Measurements from ENCODE around the gene CAMKMT.

CAMKMT gene

DNA sequence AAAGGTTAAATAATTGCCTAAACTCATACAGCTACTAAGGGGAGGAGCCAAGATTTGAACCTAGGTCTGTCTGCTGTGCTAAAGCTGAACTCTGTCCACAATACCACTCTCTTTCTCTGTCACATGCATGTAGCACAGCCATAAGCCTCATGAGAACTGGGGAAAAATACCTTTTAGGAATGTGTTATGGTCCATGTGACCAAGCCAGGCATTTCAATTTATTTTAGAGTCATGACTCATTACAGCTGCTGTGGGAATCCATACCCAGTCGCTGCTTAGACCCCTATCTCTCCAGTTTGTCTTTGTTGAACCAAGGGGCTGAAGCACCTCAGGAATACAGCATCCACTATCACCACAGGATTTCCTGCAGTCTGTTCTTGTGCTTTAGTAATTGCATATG is 379.8 kb downstream of the CAMKMT start:
- DNase-seq (ENCODE audit: low read depth in 2 of 2): no peak

DNA sequence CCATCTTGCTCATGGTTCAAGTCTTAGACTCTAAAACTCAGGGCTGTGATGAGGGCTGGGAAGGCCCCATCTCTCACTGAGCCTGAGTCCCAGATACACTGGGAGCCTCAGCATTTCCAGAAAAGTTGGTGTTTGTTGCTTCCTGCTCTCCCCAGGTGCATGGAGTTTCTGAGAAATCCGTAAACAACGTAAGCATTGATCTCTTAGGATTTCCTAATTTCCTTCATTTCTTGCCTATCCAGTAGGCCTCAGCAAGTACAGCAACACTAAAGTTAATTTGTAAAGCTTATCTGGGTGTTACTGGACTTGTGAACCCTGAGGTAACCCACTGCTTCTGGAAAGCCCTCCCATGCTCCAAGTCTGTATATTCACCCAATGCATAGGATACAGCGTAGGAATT is 380.3 kb downstream of the CAMKMT start:
- DNase-seq (ENCODE audit: low read depth in 2 of 2): no peak

DNA sequence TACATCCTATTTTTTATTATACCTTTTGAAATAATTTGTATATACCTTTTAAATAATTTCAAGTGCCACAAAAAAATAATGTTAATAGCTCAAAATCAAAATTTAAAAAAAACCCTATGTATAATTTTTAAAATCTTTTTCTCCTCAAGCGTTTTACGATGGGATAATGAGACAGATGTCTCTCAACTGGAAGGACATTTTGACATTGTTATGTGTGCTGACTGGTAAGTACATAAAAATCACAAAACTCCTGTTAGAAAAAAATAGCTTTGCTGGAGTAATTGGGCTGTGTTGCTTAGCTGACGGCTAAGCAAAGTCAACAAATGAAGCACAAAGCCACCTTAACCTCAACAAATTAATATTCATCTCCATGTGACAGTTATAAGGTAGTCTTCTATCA is 381.7 kb downstream of the CAMKMT start:
- DNase-seq (ENCODE audit: low read depth in 2 of 2): no peak

DNA sequence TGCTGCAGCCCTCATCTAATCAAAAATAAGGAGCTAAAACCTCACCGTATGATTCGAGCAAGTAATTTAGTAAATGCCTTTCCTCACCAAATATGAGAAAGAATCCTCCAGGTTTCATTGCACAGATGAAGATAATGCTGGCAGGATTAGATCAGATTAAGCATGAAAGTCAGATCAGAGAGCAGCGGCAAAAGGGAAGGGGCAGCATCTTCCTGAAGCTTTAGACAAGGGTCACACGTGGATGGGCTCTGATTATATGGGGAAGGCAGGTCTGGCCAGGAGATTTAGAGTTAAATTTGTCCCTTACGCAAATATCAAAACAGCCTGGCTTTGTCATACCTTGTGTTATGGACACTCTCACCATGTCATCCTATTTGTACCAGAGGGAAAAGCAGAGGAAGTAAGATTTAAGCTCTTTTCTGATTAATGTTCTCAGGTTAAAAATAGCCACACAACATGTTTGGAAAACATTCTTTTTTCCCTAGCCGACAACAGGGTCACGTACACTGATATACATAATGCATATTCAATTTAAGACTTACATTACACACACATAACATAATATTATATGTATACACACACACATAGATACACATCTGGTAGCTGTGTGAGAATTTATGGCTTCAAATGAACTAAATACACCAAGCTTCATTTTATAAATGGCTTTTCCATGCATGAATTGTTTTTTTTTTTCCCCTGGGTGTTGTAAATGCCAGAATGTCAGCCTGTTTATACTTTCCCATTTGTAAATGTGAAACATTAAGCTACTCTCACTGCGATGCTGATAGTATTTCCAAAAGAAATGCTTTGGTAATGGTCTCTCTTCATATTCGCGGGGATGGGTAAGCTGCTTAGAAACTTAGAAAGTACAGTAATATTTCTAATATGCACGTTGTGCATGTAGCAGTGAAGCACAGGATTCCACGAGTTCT is 383.5 kb downstream of the CAMKMT start:
- DNase-seq (ENCODE audit: low read depth in 2 of 2): no peak

DNA sequence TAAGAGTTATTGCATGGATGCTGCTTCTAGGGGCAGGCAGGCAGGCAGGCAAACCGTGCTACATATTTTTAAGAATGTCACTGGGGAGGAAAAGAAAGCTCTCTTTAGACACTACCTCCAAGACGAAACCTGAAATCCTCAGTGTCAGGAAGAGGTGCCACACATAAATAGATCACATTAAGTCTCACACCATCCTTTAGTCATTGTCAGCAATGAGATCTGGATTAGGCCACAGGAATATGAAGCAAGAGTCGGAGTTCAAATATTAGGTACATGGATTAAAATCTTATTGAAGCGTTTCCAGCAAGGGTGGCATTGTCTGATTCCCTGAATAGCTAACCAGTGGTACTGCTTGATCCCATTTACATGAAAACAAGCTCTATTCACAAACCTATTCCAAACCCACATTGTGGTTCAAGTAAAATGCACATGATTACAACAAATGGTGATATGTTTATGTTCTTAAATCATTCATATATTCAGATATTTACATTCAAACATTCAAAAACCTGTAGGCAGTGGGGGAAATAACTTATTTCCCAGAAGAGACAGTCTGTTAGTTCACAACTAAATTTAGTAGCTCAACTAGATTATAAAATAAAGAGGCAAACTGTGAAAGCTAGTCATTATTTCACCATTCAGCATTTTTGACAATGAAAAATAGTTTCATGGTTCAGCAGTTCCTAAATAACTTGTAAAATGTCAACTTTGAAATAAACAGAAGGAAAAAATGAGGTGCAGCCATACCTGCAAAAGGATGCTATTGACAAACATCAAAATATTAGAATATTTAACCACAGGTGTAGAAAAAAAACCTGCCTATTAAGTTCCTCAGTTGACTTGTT is 384.4 kb downstream of the CAMKMT start:
- no peak for DNase-seq (ENCODE audit: low read depth in 2 of 2)

DNA sequence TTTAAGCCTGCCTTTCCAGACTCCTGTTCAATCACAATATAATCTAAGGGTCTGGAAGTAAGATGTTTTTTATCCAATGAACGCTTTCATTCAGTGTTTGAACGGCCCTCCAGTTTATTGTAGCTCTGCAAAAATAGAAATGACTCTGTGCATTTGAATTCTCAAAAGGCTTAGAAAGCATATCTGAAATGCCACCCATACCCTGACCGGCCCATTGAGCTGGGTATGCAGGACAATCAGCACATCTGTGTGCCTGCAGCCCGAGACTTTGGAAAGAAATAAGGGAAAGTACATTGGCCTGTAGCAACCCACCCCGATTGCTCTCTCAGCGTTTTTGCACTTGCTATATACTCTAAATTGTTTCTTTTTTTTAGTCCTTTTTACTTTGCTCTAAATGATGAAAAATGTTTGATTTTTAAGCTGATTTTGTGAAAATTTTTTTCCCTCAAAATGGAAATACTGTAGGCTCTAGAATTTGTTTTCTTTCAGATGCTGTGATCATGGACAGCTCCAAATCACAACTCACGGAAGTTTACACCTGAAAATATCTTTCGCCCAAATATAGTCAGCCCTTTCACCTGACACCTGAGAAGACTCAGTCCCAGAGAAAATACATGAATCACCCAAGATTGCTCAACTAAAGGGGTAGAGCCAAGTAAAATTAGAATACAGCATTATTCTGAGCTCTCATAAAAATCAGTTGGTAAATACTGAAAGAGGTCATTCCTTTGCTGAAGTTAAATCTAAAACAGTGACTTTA is 385.3 kb downstream of the CAMKMT start:
- DNase-seq (ENCODE audit: low read depth in 2 of 2): no peak

DNA sequence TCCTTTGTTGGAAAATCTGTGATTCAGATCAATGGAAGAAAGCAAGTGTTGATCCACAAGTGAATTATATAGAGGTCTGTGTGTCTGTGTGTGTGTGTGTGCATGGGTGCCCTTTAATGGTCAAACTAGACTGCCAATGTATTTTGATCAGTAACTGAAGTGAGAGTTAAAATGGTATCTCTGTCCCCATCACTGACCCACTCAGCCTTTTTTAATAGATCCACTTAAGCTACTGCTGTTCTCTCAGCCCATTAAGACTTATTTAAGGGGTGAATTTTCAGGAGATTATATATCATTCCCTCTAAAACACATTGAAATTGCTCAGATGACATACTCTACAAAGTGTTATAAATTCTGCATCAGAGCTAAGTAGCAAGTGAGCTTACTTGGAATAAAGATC is 386.0 kb downstream of the CAMKMT start:
- no peak for DNase-seq (ENCODE audit: low read depth in 2 of 2)

DNA sequence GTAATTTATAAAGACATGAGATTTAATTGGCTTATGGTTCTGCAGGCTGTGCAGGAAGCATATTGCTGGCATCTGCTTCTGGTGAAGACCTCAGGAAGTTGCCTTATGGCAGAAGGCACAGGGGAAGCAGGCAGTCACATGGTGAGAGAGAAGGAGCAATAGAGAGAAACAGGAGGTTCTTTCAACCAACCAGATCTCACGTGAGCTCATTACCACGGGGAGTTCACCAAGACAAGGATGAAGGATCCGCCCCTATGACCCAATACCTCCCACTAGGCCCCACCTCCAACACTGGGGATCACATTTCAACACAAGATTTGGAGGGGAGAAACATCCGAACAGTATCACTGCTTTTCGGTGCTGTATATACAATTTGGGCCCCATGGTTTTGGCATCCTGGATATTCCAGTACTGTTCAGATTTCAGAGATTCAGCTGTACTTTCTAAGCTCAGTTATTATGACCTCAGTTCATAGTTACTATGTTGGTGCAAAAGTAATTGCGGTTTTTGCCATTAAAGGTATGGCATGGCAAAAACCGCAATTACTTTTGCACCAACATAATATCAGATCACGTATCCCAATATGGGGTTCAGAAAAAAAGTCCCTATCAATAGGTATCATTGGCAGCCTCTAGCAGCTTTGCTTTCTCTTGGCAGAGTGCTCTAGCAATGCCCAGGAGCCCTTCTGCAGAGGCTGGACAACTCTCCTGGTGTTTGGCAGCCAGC is 390.2 kb downstream of the CAMKMT start:
- DNase-seq (ENCODE audit: low read depth in 2 of 2): no peak

DNA sequence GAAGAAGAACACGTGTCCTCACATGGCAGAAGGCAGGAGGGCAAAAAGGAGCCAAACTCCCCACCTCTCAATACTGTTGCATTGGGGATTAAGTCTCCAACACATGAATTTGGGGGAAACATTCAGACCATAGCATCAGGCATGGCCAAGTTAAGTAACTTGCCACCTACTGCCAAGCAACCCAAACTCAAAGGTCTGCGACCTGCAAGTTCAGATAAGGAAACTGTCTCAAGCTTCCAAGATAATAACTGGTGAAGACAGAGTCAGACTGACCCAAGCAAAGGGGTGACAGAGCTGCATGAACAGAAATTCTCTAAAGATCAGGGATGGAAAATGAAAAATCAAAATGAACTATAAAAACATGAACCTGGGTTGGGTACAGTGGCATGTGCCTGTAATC is 391.0 kb downstream of the CAMKMT start:
- no peak for DNase-seq (ENCODE audit: low read depth in 2 of 2)

DNA sequence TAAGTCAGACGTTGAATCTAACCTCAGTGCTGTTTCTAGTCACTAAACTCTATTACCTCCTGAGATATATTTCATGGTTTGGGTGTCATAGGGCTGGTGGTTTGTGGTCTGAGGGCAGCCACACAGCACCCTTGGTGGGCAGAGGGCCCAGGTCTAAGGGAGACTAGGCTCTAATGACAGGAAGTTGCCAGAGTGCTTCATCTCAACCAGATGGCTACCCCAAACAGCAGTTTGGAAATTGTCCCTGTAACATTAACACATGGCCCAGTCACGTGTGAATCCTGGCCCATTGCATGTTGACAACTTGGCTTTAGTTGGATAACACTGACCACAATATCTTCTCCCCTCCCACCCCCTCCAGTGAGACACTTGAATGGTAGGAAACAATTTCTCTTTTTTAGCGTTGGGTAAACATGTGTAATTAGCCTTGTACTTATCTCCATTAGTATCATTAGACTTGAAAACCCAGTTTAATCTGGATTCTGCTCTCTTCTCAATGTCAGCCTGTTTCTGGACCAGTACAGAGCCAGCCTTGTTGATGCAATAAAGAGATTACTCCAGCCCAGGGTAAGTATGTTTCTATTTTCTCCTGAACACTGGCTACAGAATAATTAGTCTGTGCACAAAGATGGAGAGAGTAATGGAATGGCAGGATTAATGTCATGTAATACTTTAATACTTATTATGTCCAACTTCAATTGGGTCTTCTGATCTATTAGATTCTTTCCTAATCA is 392.0 kb downstream of the CAMKMT start:
- DNase-seq (ENCODE audit: low read depth in 2 of 2): no peak

DNA sequence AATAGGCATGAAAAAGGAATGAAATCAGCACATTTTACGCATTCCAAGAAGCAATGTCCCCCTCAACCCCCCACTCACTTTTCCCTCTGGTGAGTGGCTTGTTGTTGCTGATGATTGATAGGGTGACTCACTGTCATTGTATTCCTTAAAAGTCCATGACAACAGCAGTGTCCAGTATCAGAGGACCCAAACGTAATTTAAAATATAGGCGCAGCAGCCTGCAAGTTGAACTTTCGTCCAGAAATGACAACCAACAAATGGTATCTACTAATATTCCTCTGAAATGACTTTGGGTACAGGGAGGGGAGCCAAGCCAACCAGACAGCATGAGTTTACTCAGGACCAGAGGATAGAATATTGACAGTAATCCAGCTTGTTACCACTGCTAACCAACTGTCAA is 396.8 kb downstream of the CAMKMT start:
- no peak for DNase-seq (ENCODE audit: low read depth in 2 of 2)

DNA sequence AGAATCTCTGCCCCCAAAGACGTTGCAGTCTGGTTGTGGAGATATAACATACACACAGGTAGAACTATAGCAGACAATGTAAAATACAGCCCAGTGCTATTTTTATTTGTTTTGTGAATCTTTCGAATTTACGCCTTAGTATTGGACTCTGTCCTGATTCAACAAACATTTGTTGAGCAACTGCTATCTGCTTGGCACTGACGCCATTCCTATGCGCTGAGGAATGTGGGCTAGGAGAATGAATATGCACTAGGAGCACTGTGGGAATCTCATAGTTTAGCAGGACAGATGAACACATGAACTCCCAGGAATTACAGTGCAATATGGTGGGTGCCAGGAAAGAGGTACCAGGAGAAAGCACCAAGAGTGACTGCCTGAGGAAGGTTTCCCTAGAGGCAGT is 398.1 kb downstream of the CAMKMT start:
- no peak for DNase-seq (ENCODE audit: low read depth in 2 of 2)

DNA sequence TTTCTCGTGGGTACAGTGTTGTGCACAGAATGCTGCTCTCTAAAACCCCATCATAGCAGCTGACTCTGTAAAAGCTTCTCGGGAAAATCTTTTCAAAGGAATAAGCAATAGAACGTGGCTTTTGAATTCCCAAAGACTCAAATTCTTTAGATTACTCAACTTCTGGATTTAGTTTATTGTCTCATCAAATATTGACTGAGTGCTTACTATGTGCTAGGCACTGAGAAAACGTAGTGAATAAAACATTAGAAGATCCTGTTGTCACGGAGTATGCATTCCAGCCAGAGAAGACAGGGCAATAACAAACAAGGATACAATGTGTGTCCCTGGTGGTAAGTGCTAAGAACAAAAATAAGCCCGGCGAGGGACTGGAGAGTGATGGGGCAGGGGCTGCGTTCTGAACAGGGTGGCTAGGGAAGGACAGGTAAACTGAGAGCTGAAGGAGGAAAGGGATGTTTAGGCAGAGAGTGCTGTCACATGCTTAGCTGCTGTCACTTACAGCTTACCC is 401.6 kb downstream of the CAMKMT start:
- DNase-seq (ENCODE audit: low read depth in 2 of 2): no peak

DNA sequence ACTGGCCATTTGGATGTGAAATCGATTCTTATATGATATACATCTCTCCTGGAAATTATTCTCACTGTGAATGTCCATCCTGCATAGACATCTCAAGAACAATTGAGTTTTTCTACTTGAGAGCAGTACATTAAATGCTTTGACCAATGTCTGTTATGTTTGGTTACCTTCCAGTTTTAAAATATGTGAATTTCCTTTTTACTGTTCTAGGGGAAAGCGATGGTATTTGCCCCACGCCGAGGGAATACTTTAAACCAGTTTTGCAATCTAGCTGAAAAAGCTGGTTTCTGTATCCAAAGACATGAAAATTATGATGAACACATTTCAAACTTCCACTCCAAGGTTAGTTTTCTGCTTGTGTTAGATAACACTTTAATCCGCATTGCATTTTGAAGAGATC is 404.5 kb downstream of the CAMKMT start:
- no peak for DNase-seq (ENCODE audit: low read depth in 2 of 2)

DNA sequence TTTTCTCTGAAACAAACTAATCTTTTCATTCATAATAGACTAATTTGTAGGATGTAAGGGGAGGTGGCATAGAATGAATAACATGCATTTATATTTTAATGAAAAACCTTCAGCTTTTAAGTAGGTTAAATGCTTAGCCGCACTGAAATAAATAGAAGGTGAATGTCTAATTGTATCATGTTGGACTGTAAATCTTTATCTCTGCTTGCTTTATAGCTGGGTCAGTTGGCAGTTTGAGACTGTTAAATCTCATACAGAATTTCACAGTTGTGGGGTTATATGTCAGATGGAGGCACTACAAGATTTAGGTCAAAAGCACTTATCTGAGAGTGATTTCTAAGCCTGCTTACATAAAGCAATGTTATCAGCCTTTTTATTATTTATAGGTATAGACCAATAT is 405.0 kb downstream of the CAMKMT start:
- no peak for DNase-seq (ENCODE audit: low read depth in 2 of 2)

DNA sequence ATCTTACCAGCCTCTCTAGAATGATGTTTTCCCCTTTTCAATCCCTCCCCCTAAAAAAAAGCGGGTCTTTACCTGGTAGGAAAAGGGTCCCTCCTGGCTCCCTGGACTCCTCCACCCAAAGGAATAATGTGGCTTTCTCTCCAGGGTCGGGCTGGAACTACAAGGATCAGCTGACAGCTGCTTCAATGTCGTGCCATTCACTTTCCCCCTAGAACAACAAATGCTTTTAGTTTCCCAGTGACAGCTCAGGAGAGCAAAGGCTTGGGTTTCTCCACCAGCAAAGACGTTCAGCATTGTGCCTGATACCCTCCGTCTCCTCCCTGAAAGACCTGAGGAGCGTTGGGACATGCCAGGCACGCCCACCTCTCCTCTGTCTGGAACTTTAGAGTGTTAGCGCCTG is 405.9 kb downstream of the CAMKMT start:
- no peak for DNase-seq (ENCODE audit: low read depth in 2 of 2)

DNA sequence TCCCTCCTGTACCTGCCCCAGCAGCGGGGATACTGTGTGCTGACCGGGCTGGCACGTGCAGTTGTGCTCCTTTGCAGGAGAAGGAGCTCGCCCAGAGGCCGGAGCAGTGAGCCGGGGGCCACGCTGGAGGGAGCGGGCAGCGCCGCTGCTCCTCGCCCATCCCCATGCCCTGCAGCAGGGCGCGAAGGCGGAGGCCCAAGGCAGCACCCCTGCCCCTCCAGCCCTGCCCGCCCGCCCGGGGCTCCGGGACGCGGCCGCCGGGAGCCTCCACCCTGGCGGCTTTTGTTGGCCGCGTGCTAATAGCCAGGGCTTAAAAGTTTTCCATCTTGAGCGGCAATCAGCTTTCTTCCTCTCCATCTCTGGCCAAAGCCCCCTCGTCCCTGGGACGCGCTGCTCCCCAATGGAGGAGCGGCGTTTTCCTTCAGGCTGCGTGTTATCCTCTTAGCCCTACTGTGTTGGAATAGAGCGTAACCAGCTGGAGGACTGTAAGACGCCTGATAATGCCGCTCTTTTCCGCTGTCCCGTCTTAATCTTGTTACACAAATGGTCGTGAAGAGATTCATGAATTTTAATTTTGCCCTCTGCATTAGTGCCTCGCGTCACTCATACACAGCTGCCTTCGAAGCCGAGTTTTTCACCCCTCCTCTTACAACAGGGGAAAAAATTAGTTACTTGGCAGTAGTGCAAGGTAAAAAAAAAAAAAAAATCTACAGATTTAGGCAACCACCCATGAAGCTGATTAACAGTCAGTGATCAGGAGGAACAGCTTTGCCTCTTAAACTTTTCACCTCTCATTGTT is 406.9 kb downstream of the CAMKMT start:
- no peak for DNase-seq (ENCODE audit: low read depth in 2 of 2)

DNA sequence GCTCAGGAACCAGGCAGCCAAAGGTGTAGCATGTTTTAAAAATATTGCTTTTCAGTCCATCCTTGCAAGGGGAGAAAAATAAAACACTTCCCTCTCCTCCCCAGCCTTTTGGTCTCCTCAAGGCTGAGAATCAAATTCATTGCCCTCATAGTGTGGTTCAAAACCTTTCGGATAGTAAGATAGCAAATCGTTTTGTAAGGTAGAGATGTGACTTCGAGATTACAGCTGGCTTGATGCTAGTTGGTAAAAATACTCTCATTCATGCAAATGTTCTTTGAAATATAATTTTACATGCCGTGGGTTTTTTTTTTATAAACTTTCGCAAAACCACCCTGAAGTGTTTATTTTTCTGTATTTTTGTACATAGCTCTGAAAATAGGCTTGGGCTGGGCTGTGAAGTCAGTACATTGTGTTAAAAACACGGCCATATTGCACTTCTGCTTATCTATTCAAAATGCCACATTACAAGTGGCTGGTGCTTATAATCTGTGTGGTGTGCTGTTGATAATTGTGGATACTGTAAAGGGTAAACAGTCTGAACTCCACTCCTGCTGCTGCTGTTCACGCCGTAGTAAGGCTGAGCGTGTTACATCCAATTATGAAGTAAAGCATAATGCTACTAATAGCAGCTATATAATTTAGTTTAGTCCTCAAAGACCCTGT is 407.7 kb downstream of the CAMKMT start:
- no peak for DNase-seq (ENCODE audit: low read depth in 2 of 2)

Data from stimulated activated CD4-positive, alpha-beta T cell treated with anti-CD3 and anti-CD28 coated beads, Interleukin-1b, Interleukin-23, amount 100 ng/mL, for 1 hour (primary cell).